Measurements from ENCODE around the gene SLC47A2. TPM values are rescaled to one million over a fixed set of nuclear protein-coding genes. Genes with fewer than 3 reads are reported as not detected.

The SLC47A2 gene
- total RNA-seq, 1 experiment from 2014 or later, result 38.9 TPM

DNA sequence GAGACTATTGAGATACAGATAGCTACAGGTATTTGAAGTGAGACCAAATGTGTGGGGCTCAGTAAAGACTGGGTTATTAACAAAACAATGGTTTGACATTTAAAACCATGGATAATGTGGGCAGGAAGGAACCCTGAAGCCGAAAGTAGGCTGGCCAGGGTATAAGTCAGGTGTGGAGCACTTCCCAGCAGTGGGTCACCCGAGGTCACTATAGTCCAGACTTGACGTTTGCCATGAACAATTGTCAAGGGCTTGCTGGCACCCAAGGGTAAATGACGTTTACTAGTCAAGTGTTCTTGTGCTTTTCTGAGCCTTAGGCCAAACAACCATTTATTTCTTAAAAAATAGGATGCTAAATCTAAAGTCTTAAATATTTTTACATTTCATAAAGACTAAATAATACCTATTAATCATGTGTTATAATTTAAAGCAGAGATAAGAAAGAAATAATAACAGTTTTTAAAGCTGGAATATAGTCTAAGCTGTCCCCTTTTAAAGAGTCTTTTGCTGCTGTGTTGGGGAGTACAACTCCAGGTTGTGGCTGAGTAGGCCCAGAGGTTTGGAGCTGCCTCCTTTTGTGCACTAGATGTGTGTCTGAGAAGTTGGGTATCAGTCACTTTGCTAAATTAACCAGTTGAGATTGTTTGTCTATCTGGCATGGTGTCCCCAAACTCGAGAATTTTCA is 52.1 kb downstream of the SLC47A2 start:
- Histone ChIP-seq H3K27me3 (ENCODE audit: insufficient read depth, low read depth) (no peaks in the 10 kb centered on the region), H3K4me2 (no peak overlapping the region), H3K4me1 (replicated peaks; ENCODE audit: insufficient read depth) (peaks cover 22% of the 10 kb centered on the region), H3K4me3 (no peak overlapping the region), H2AFZ (no peak overlapping the region), H3K36me3 (ENCODE audit: low read depth) (peaks cover 78% of the 10 kb centered on the region), H3K27ac (no peak overlapping the region), H3K79me2 (ENCODE audit: low read depth) (peaks cover 59% of the 10 kb centered on the region), H3K9me3 (ENCODE audit: insufficient read depth, low read depth) (no peaks in the 10 kb centered on the region), H3K9me2 (ENCODE audit: insufficient read depth) (no peaks in the 10 kb centered on the region), H3F3A (ENCODE audit: insufficient read depth, low read depth) (peaks cover 37% of the 10 kb centered on the region), H4K20me1 (ENCODE audit: insufficient read depth) (peaks cover 4% of the 10 kb centered on the region; the same call in 1 of the 2 replicates)
- ChIA-PET CTCF (interaction anchor here (1.1 kb wide), 1 partner anchor 39 kb away, joined by 3 read pairs; no protein-coding TSS in a partner anchor), POLR2A (ENCODE audit: unreplicated experiment) (interaction anchor here (0.6 kb wide), 1 partner anchor 97 kb away, joined by 5 read pairs; no protein-coding TSS in a partner anchor)
- intact Hi-C loops (cut with micrococcal nuclease; ENCODE audit: unreplicated experiment), result loop anchor here (5.0 kb wide), 2 partner anchors 33 to 152 kb away; no protein-coding TSS in a partner anchor
- no peak for DNase-seq
- TF ChIP-seq, protein P1, sequence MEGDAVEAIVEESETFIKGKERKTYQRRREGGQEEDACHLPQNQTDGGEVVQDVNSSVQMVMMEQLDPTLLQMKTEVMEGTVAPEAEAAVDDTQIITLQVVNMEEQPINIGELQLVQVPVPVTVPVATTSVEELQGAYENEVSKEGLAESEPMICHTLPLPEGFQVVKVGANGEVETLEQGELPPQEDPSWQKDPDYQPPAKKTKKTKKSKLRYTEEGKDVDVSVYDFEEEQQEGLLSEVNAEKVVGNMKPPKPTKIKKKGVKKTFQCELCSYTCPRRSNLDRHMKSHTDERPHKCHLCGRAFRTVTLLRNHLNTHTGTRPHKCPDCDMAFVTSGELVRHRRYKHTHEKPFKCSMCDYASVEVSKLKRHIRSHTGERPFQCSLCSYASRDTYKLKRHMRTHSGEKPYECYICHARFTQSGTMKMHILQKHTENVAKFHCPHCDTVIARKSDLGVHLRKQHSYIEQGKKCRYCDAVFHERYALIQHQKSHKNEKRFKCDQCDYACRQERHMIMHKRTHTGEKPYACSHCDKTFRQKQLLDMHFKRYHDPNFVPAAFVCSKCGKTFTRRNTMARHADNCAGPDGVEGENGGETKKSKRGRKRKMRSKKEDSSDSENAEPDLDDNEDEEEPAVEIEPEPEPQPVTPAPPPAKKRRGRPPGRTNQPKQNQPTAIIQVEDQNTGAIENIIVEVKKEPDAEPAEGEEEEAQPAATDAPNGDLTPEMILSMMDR (conservative IDR thresholded peaks at IDR 0.05), result no peak
- TF ChIP-seq EZH2 (IDR thresholded peaks at IDR 0.05; ENCODE audit: low read depth), result no peak
- no TSS peak for BruUV-seq (replicated peaks)

DNA sequence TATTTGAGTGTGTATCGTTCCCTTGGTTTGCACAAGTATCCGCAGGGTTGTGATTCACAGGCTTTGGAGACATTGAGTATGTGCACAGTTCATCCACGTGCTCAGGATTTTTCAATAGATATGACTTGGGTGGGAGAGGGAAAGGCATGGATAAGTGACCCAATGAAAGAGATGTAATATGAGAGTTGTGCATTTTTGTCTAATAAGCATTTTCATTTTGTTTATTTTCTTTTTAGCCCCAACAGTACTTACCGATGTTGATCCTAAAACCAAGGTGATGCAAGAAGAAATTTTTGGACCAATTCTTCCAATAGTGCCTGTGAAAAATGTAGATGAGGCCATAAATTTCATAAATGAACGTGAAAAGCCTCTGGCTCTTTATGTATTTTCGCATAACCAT is 53.3 kb downstream of the SLC47A2 start:
- Histone ChIP-seq H2AFZ (no peak overlapping the region), H3K9me2 (ENCODE audit: insufficient read depth) (no peaks in the 10 kb centered on the region), H4K20me1 (ENCODE audit: insufficient read depth) (peaks cover 4% of the 10 kb centered on the region; the same call in 1 of the 2 replicates), H3K4me1 (replicated peaks; ENCODE audit: insufficient read depth) (peaks cover 29% of the 10 kb centered on the region), H3K27ac (no peak overlapping the region), H3K4me3 (no peak overlapping the region), H3K79me2 (ENCODE audit: low read depth) (peaks cover 71% of the 10 kb centered on the region), H3K4me2 (no peak overlapping the region), H3K36me3 (ENCODE audit: low read depth) (peaks cover 85% of the 10 kb centered on the region), H3K9me3 (ENCODE audit: insufficient read depth, low read depth) (no peaks in the 10 kb centered on the region), H3F3A (ENCODE audit: insufficient read depth, low read depth) (peaks cover 41% of the 10 kb centered on the region), H3K27me3 (ENCODE audit: insufficient read depth, low read depth) (no peaks in the 10 kb centered on the region)
- DNase-seq, result no peak
- ChIA-PET POLR2A (ENCODE audit: unreplicated experiment) (no interaction called here), CTCF (interaction anchor here (1.1 kb wide), 1 partner anchor 40 kb away, joined by 3 read pairs; no protein-coding TSS in a partner anchor)
- BruUV-seq (replicated peaks), result no TSS peak
- no peak for TF ChIP-seq EZH2 (IDR thresholded peaks at IDR 0.05; ENCODE audit: low read depth)
- TF ChIP-seq, protein P1 (conservative IDR thresholded peaks at IDR 0.05), result no peak
- intact Hi-C loops (cut with micrococcal nuclease; ENCODE audit: unreplicated experiment), result loop anchor here (5.0 kb wide), 2 partner anchors 34 to 151 kb away; no protein-coding TSS in a partner anchor

DNA sequence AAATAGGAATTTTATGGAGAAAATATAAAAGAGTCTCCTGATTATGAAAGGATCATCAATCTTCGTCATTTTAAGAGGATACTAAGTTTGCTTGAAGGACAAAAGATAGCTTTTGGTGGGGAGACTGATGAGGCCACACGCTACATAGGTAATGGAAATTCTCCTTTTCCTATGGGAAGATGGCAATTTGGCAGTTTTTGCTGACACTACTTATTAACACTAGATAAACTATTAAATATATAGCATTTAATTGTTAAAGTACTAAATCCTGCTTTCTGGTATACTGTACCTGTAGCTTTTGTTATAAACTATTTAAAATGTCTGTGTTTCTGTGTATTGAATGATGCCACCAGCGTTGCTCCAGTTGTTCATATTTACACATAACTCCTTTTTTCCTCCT is 55.3 kb downstream of the SLC47A2 start:
- POLR2A ChIA-PET (ENCODE audit: unreplicated experiment), result no interaction called here

More for the DNA sequence above, 55.3 kb downstream of the SLC47A2 start:
- CTCF ChIA-PET, result interaction anchor here (0.6 kb wide), 1 partner anchor 1459 kb away, joined by 5 read pairs; no protein-coding TSS in a partner anchor
- no peak overlapping the region for H3K27ac ChIP-seq
- TF ChIP-seq, protein P1 (conservative IDR thresholded peaks at IDR 0.05), result no peak
- no peak for TF ChIP-seq EZH2 (IDR thresholded peaks at IDR 0.05; ENCODE audit: low read depth)
- H2AFZ ChIP-seq, result no peak overlapping the region
- H3K4me2 ChIP-seq, result peak overlapping the region; percentile 29; the same call in 1 of the 2 replicates
- peaks cover 2% of the 10 kb centered on the region; the same call in 1 of the 2 replicates for H4K20me1 ChIP-seq (ENCODE audit: insufficient read depth)
- no peak for DNase-seq
- peaks cover 39% of the 10 kb centered on the region for H3K4me1 ChIP-seq (replicated peaks; ENCODE audit: insufficient read depth)
- H3K27me3 ChIP-seq (ENCODE audit: insufficient read depth, low read depth), result no peaks in the 10 kb centered on the region
- no peaks in the 10 kb centered on the region for H3K9me2 ChIP-seq (ENCODE audit: insufficient read depth)
- peaks cover 88% of the 10 kb centered on the region for H3K36me3 ChIP-seq (ENCODE audit: low read depth)
- H3K4me3 ChIP-seq, result no peak overlapping the region
- no TSS peak for BruUV-seq (replicated peaks)
- intact Hi-C loops (cut with micrococcal nuclease; ENCODE audit: unreplicated experiment), result loop anchor here (5.0 kb wide), 2 partner anchors 36 to 149 kb away; no protein-coding TSS in a partner anchor
- H3F3A ChIP-seq (ENCODE audit: insufficient read depth, low read depth), result peaks cover 42% of the 10 kb centered on the region
- no peaks in the 10 kb centered on the region for H3K9me3 ChIP-seq (ENCODE audit: insufficient read depth, low read depth)
- peaks cover 87% of the 10 kb centered on the region for H3K79me2 ChIP-seq (ENCODE audit: low read depth)
